Upper lobe of left lung (tissue), 4 donors: ENCODE data around the gene SPATA3.

ENCODE experiments used
- POLR2A ChIP-seq, 4 donors: fragments of 450-650 bp; IDR thresholded peaks; one replicate each; pipeline ENCODE4 v1.5.1; 2016 to 2017; ENCODE audit warnings: antibody characterized with exemption in 4 of 4, mild to moderate bottlenecking in 2 of 4
- POLR2AphosphoS5 ChIP-seq, 2 donors: sonication (generic); formaldehyde crosslinking; IDR thresholded peaks; one replicate each; pipeline ENCODE4 v1.5.1; 2017; ENCODE audit warnings: antibody characterized with exemption in 2 of 2
- TF ChIP-seq, protein P1 (sequence below), 6 experiments: fragments of 450-650 bp in 4 of 6; fragments of 200-600 bp in 2 of 6; sonication (generic) in 2 of 6; IDR thresholded peaks; one replicate each; pipeline ENCODE4 v1.5.1; 2016 to 2019; ENCODE audit warnings: antibody characterized with exemption in 6 of 6

DNA sequence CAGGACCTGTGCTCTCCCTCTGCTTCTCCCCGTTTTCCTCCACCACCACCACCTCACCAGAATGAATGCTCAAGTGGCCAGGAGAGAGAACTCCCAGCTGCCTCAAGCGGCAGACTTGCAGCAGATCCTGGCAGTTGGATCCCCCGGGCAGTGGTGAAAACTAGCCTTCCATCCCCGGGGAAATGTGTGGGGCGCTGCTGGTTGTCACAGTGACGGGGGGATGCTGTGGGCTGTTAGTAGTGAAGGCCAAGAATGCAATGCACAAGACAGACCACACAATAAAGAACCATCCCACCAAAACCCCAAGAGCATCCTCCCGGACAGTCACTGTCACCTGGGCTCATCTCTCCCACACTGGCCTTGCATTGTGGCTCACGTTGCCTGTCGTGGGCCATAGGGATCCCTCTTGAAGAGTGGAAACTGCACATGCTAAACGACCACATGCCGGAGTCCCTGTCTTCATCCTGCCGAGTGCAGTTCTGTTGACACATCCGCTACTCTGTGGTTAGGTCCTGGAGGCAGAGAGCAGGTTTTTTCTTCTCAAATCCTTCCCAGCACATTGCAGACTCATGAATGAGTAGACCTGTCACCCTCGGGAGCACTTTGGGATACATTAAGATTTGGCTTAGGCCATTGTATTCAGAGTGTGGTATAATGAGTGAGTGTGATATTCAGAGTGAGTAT is 13.5 kb downstream of the SPATA3 start:
- TF ChIP-seq, protein P1, sequence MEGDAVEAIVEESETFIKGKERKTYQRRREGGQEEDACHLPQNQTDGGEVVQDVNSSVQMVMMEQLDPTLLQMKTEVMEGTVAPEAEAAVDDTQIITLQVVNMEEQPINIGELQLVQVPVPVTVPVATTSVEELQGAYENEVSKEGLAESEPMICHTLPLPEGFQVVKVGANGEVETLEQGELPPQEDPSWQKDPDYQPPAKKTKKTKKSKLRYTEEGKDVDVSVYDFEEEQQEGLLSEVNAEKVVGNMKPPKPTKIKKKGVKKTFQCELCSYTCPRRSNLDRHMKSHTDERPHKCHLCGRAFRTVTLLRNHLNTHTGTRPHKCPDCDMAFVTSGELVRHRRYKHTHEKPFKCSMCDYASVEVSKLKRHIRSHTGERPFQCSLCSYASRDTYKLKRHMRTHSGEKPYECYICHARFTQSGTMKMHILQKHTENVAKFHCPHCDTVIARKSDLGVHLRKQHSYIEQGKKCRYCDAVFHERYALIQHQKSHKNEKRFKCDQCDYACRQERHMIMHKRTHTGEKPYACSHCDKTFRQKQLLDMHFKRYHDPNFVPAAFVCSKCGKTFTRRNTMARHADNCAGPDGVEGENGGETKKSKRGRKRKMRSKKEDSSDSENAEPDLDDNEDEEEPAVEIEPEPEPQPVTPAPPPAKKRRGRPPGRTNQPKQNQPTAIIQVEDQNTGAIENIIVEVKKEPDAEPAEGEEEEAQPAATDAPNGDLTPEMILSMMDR (IDR thresholded peaks at IDR 0.05) = no peak
- TF ChIP-seq POLR2A (IDR thresholded peaks at IDR 0.05) = no peak
- no peak for TF ChIP-seq POLR2AphosphoS5 (IDR thresholded peaks at IDR 0.05)
